HepG2 (cell line): ENCODE data around the gene NUDT17. TPM values are rescaled to one million over a fixed set of nuclear protein-coding genes. Genes with fewer than 3 reads are reported as not detected.

Experiments
- BCL3 ChIP-seq: sonication (generic); formaldehyde crosslinking; IDR thresholded peaks from 2 replicates; pipeline ENCODE4 v1.5.1; 2020; ENCODE audit warnings: mild to moderate bottlenecking, missing genetic modification reagents, moderate library complexity
- DNMT3B ChIP-seq: conservative IDR thresholded peaks from 2 replicates; pipeline ENCODE4 v1.6.1; 2016; ENCODE audit warnings: missing biosample characterization, control low read depth
- DR1 ChIP-seq: sonication (generic); formaldehyde crosslinking; IDR thresholded peaks from 2 replicates; pipeline ENCODE4 v1.8.0; 2021; ENCODE audit warnings: mild to moderate bottlenecking, missing genetic modification reagents, inconsistent platforms
- FLYWCH1 ChIP-seq: sonication (generic); formaldehyde crosslinking; IDR thresholded peaks from 2 replicates; pipeline ENCODE4 v1.8.1; 2023; ENCODE audit warnings: mild to moderate bottlenecking, missing genetic modification reagents
- ISX ChIP-seq: sonication (generic); formaldehyde crosslinking; conservative IDR thresholded peaks from 2 replicates; pipeline ENCODE4 v1.5.0; 2020; ENCODE audit warnings: missing genetic modification reagents
- KAT2B ChIP-seq: fragments of 150-350 bp; IDR thresholded peaks from 2 replicates; pipeline ENCODE4 v1.6.1; 2014; ENCODE audit warnings: low read depth, low read length, borderline replicate concordance
- MED1 ChIP-seq: sonication (generic); formaldehyde crosslinking; IDR thresholded peaks from 2 replicates; pipeline ENCODE4 v1.4.0; 2020; ENCODE audit warnings: missing genetic modification reagents
- MYNN ChIP-seq: sonication (generic); formaldehyde crosslinking; IDR thresholded peaks from 2 replicates; pipeline ENCODE4 v1.4.0; 2020; ENCODE audit warnings: mild to moderate bottlenecking, low read depth, missing genetic modification reagents
- PAWR ChIP-seq: sonication (generic); formaldehyde crosslinking; IDR thresholded peaks from 2 replicates; pipeline ENCODE4 v1.4.0; 2020; ENCODE audit warnings: missing genetic modification reagents, mild to moderate bottlenecking, borderline replicate concordance
- PITX1 ChIP-seq: sonication (generic); formaldehyde crosslinking; IDR thresholded peaks from 2 replicates; pipeline ENCODE4 v1.5.1; 2020; ENCODE audit warnings: mild to moderate bottlenecking, missing genetic modification reagents
- SETDB1 ChIP-seq: sonication (generic); formaldehyde crosslinking; IDR thresholded peaks from 2 replicates; pipeline ENCODE4 v1.5.1; 2020; ENCODE audit warnings: missing genetic modification reagents, mild to moderate bottlenecking, borderline replicate concordance
- TIGD3 ChIP-seq: sonication (generic); formaldehyde crosslinking; IDR thresholded peaks from 2 replicates; pipeline ENCODE4 v1.5.1; 2020; ENCODE audit warnings: mild to moderate bottlenecking, missing genetic modification reagents, borderline replicate concordance
- ZBTB25 ChIP-seq: IDR thresholded peaks from 2 replicates; pipeline ENCODE4 v1.6.1; 2018; ENCODE audit warnings: missing genetic modification reagents
- ZNF160 ChIP-seq: sonication (generic); formaldehyde crosslinking; IDR thresholded peaks from 2 replicates; pipeline ENCODE4 v1.8.0; 2022; ENCODE audit warnings: mild to moderate bottlenecking, inconsistent platforms, missing genetic modification reagents
- ZNF329 ChIP-seq: sonication (generic); formaldehyde crosslinking; IDR thresholded peaks from 2 replicates; pipeline ENCODE4 v1.9.0; 2021; ENCODE audit warnings: low read depth, mild to moderate bottlenecking, missing genetic modification reagents
- ZNF460 ChIP-seq: sonication (generic); formaldehyde crosslinking; IDR thresholded peaks from 2 replicates; pipeline ENCODE4 v1.5.1; 2020; ENCODE audit warnings: missing genetic modification reagents, mild to moderate bottlenecking, borderline replicate concordance
- ZNF639 ChIP-seq: conservative IDR thresholded peaks from 2 replicates; pipeline ENCODE4 v1.6.1; 2018; ENCODE audit warnings: missing genetic modification reagents
- polyA plus RNA-seq, 8 experiments: library from polyadenylated mRNA; depleted of rRNA in 3 of 8; stranded (reverse) in 7 of 8; unstranded in 1 of 8; fragments of >200 nt; fragmentation: Illumina TruSeq in 4 of 8; extraction: Trizol in 4 of 8; gene quantifications; 2 replicates each; pipeline versions ENCODE4 v1.2.1 to v1.2.3, GENCODE V29; 2011 to 2016; ENCODE audit warnings: low read depth in 4 of 8, missing spikeins in 1 of 8, mixed read lengths in 1 of 8; ENCODE audit not compliant: insufficient read depth in 1 of 8
- total RNA-seq, 5 experiments: library from RNA; depleted of rRNA; stranded (reverse); fragments of >200 nt; fragmentation: Illumina TruSeq; extraction: Trizol; gene quantifications; 2 replicates each; pipeline ENCODE4 v1.2.3, GENCODE V29; 2016; ENCODE audit warnings: low read depth in 1 of 5
- TF ChIP-seq, protein P1 (sequence below): IDR thresholded peaks from 2 replicates; pipeline ENCODE4 v1.6.1; 2016; ENCODE audit warnings: missing compliant biosample characterization, missing genetic modification reagents, borderline replicate concordance
- TF ChIP-seq, protein P2 (sequence below): sonication (generic); formaldehyde crosslinking; IDR thresholded peaks from 2 replicates; pipeline ENCODE4 v1.5.0; 2020; ENCODE audit warnings: missing genetic modification reagents
- TF ChIP-seq, protein P3 (sequence below): sonication (generic); formaldehyde crosslinking; IDR thresholded peaks from 2 replicates; pipeline ENCODE4 v1.4.0; 2020; ENCODE audit warnings: low read depth, mild to moderate bottlenecking, missing genetic modification reagents

The NUDT17 gene
- total and polyA plus RNA-seq, 2 of the 13 experiments (the other 11 are each of a cell fraction or from before 2014, with no cell fraction given): 2.6 to 5.8 TPM

- no peak for TF ChIP-seq KAT2B
- peak; percentile 86 for TF ChIP-seq MED1 (CRISPR knock-in tag)
- TF ChIP-seq PAWR (CRISPR knock-in tag): no peak
- TF ChIP-seq, protein P1, sequence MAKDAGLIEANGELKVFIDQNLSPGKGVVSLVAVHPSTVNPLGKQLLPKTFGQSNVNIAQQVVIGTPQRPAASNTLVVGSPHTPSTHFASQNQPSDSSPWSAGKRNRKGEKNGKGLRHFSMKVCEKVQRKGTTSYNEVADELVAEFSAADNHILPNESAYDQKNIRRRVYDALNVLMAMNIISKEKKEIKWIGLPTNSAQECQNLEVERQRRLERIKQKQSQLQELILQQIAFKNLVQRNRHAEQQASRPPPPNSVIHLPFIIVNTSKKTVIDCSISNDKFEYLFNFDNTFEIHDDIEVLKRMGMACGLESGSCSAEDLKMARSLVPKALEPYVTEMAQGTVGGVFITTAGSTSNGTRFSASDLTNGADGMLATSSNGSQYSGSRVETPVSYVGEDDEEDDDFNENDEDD (CRISPR knock-in tag): no peak; the same call in 1 of the 2 replicates
- TF ChIP-seq DNMT3B (CRISPR knock-in tag): no peak
- TF ChIP-seq TIGD3 (CRISPR knock-in tag): no peak
- TF ChIP-seq ZNF460 (CRISPR knock-in tag): no peak
- TF ChIP-seq ZBTB25 (CRISPR knock-in tag): peak; percentile 75
- 0 out of 2 replicates have a peak, but pooled peaks have one; percentile 48 for TF ChIP-seq ZNF160 (CRISPR knock-in tag)
- TF ChIP-seq ZNF329: no peak
- TF ChIP-seq, protein P2, sequence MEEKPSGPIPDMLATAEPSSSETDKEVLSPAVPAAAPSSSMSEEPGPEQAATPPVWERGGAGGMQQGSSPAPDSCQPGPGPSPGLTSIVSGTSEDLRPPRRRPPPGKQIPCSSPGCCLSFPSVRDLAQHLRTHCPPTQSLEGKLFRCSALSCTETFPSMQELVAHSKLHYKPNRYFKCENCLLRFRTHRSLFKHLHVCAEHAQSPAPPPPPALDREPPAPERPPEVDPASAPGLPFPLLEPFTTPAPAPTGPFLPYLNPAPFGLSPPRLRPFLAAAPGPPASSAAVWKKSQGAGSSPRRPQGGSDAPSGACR (CRISPR knock-in tag): no peak
- no peak for TF ChIP-seq ZNF639 (CRISPR knock-in tag)
- no peak for TF ChIP-seq MYNN (CRISPR knock-in tag)
- TF ChIP-seq, protein P3, sequence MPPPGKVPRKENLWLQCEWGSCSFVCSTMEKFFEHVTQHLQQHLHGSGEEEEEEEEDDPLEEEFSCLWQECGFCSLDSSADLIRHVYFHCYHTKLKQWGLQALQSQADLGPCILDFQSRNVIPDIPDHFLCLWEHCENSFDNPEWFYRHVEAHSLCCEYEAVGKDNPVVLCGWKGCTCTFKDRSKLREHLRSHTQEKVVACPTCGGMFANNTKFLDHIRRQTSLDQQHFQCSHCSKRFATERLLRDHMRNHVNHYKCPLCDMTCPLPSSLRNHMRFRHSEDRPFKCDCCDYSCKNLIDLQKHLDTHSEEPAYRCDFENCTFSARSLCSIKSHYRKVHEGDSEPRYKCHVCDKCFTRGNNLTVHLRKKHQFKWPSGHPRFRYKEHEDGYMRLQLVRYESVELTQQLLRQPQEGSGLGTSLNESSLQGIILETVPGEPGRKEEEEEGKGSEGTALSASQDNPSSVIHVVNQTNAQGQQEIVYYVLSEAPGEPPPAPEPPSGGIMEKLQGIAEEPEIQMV (CRISPR knock-in tag): no peak
- TF ChIP-seq ISX (CRISPR knock-in tag): 0 out of 2 replicates have a peak, but pooled peaks have one; percentile 32
- TF ChIP-seq FLYWCH1 (CRISPR knock-in tag): no peak
- no peak for TF ChIP-seq BCL3 (CRISPR knock-in tag)
- no peak for TF ChIP-seq SETDB1 (CRISPR knock-in tag)
- TF ChIP-seq PITX1 (CRISPR knock-in tag): peak; percentile 50; the same call in 1 of the 2 replicates
- 0 out of 2 replicates have a peak, but pooled peaks have one; percentile 49 for TF ChIP-seq DR1 (CRISPR knock-in tag)
Measured at GRCh38 chr1:145891587-145892485, 46.4 kb downstream of the NUDT17 start (continued).
